Caco-2 (cell line): ENCODE results near the gene SPEG. TPM values are rescaled to one million over a fixed set of nuclear protein-coding genes. Genes with fewer than 3 reads are reported as not detected.

Source experiments
- BruUV-seq: library from RNA; stranded (reverse); fragments of 400-500 nt; replicated peaks from 2 replicates; lab custom pipeline; 2021; lab: Mats Ljungman, UMichigan
- CTCF ChIA-PET: fragments of 300-600 bp; sonication (Branson Sonifier 250); formaldehyde crosslinking; loops from one replicate; lab custom pipeline; 2022; ENCODE audit warnings: antibody characterized with exemption; lab: Charles Lee
- POLR2A ChIA-PET: fragments of 300-600 bp; sonication (Branson Sonifier 250); formaldehyde crosslinking; loops from one replicate; lab custom pipeline; 2022; ENCODE audit warnings: antibody characterized with exemption; lab: Charles Lee
- DNase-seq, 2 experiments: peaks; one replicate each; pipeline versions ENCODE4 v3.0.0 to v3.0.0-alpha.2; 2020 to 2022
- H3K27me3 ChIP-seq: replicated peaks from 2 replicates; pipeline ENCODE4 v1.6.0; 2011; ENCODE audit warnings: low read length; ENCODE audit not compliant: control insufficient read depth, insufficient read depth
- H3K36me3 ChIP-seq: 2 replicates; pipeline ENCODE4 v1.5.1; 2011; ENCODE audit warnings: low read length; ENCODE audit not compliant: control insufficient read depth, insufficient read depth
- H3K4me1 ChIP-seq: fragments of 250-450 bp; sonication (Bioruptor Pico); 2 replicates; pipeline ENCODE4 v1.5.1; 2020; ENCODE audit warnings: mild to moderate bottlenecking
- H3K4me3 ChIP-seq: 2 replicates; pipeline ENCODE4 v1.5.1; 2011; ENCODE audit warnings: low read depth, mild to moderate bottlenecking, control low read depth, low read length
- H3K9me3 ChIP-seq: fragments of 250-450 bp; sonication (Bioruptor Pico); 2 replicates; pipeline ENCODE4 v1.5.1; 2020; ENCODE audit warnings: mild to moderate bottlenecking, moderate library complexity
- H3K27ac Mint-ChIP-seq: one replicate; pipeline ENCODE4 v1.8.0; 2022; ENCODE audit warnings: mixed read lengths; ENCODE audit not compliant: unreplicated experiment
- H3K27me3 Mint-ChIP-seq: one replicate; pipeline ENCODE4 v1.8.0; 2022; ENCODE audit warnings: mixed read lengths; ENCODE audit not compliant: insufficient read depth, unreplicated experiment
- H3K36me3 Mint-ChIP-seq: one replicate; pipeline ENCODE4 v1.8.0; 2022; ENCODE audit warnings: mild to moderate bottlenecking, mixed read lengths; ENCODE audit not compliant: insufficient read depth, unreplicated experiment
- H3K4me1 Mint-ChIP-seq: one replicate; pipeline ENCODE4 v1.8.0; 2022; ENCODE audit warnings: low read depth, mixed read lengths; ENCODE audit not compliant: unreplicated experiment
- H3K4me3 Mint-ChIP-seq: one replicate; pipeline ENCODE4 v1.8.0; 2022; ENCODE audit warnings: mild to moderate bottlenecking, moderate library complexity, mixed read lengths; ENCODE audit not compliant: unreplicated experiment
- H3K9me3 Mint-ChIP-seq: one replicate; pipeline ENCODE4 v1.8.0; 2022; ENCODE audit warnings: mixed read lengths; ENCODE audit not compliant: unreplicated experiment
- CTCF ChIP-seq, 2 experiments: fragments of 200-600 bp in 1 of 2; IDR thresholded peaks; 1 replicate in 1 of 2; 2 replicates in 1 of 2; pipeline versions ENCODE4 v1.5.1 to v1.8.0; 2011 to 2022; ENCODE audit warnings: antibody characterized with exemption in 1 of 2, control low read depth in 1 of 2, inconsistent platforms in 1 of 2, low read depth in 1 of 2, low read length in 1 of 2, mild to moderate bottlenecking in 1 of 2, moderate library complexity in 1 of 2; ENCODE audit not compliant: insufficient read depth in 1 of 2, severe bottlenecking in 1 of 2, unreplicated experiment in 1 of 2
- intact Hi-C: fragments of 100-400 bp; cut with micrococcal nuclease; formaldehyde crosslinking; loops from one replicate; pipeline ENCODE4 v1.10.0; 2022; ENCODE audit not compliant: unreplicated experiment
- total RNA-seq: library from RNA; stranded (reverse); gene quantifications from 2 replicates; pipeline ENCODE4 v1.2.3, GENCODE V29; 2022

SPEG gene
- total RNA-seq, 1 experiment from 2014 or later = 18.6 TPM

GRCh38 chr2:219422952-219423534, 11.6 kb upstream of the SPEG start:
- TF ChIP-seq CTCF (IDR thresholded peaks at IDR 0.05; ENCODE audit: insufficient read depth in 1 of 2, low read depth in 1 of 2, low read length in 1 of 2, severe bottlenecking in 1 of 2, unreplicated experiment in 1 of 2) = no peak
- Mint-ChIP-seq H3K9me3 (no peaks in the 10 kb centered on the region), H3K4me3 (no peak overlapping the region), H3K27me3 (no peaks in the 10 kb centered on the region), H3K27ac (no peak overlapping the region), H3K4me1 (no peaks in the 10 kb centered on the region), H3K36me3 (no peaks in the 10 kb centered on the region)
- POLR2A ChIA-PET = no interaction called here
- Histone ChIP-seq H3K36me3 (no peaks in the 10 kb centered on the region), H3K9me3 (no peaks in the 10 kb centered on the region), H3K27me3 (no peaks in the 10 kb centered on the region), H3K4me1 (no peaks in the 10 kb centered on the region), H3K4me3 (no peak overlapping the region)
- no TSS peak for BruUV-seq
- intact Hi-C loops = no loop called here
- no peak for DNase-seq
- CTCF ChIA-PET = interaction anchor here (1.0 kb wide), 1 partner anchor 107 kb away, joined by 3 read pairs; no protein-coding TSS in a partner anchor

GRCh38 chr2:219423652-219424377, 10.8 kb upstream of the SPEG start:
- CTCF ChIA-PET = interaction anchor here (1.0 kb wide), 1 partner anchor 106 kb away, joined by 3 read pairs; no protein-coding TSS in a partner anchor
- no TSS peak for BruUV-seq
- Histone ChIP-seq H3K36me3 (no peaks in the 10 kb centered on the region), H3K4me1 (0 out of 2 replicates have a peak, but pooled peaks cover 4% of the 10 kb centered on the region), H3K9me3 (no peaks in the 10 kb centered on the region), H3K27me3 (no peaks in the 10 kb centered on the region), H3K4me3 (no peak overlapping the region)
- H3K36me3 Mint-ChIP-seq = no peaks in the 10 kb centered on the region
- TF ChIP-seq CTCF (IDR thresholded peaks at IDR 0.05; ENCODE audit: insufficient read depth in 1 of 2, low read depth in 1 of 2, low read length in 1 of 2, severe bottlenecking in 1 of 2, unreplicated experiment in 1 of 2) = no peak
- intact Hi-C loops = no loop called here
- POLR2A ChIA-PET = no interaction called here
- no peak for DNase-seq
- H3K4me1 Mint-ChIP-seq = no peaks in the 10 kb centered on the region
- H3K27me3 Mint-ChIP-seq = no peaks in the 10 kb centered on the region
- H3K27ac Mint-ChIP-seq = no peak overlapping the region
- no peaks in the 10 kb centered on the region for H3K9me3 Mint-ChIP-seq
- no peak overlapping the region for H3K4me3 Mint-ChIP-seq

DNA sequence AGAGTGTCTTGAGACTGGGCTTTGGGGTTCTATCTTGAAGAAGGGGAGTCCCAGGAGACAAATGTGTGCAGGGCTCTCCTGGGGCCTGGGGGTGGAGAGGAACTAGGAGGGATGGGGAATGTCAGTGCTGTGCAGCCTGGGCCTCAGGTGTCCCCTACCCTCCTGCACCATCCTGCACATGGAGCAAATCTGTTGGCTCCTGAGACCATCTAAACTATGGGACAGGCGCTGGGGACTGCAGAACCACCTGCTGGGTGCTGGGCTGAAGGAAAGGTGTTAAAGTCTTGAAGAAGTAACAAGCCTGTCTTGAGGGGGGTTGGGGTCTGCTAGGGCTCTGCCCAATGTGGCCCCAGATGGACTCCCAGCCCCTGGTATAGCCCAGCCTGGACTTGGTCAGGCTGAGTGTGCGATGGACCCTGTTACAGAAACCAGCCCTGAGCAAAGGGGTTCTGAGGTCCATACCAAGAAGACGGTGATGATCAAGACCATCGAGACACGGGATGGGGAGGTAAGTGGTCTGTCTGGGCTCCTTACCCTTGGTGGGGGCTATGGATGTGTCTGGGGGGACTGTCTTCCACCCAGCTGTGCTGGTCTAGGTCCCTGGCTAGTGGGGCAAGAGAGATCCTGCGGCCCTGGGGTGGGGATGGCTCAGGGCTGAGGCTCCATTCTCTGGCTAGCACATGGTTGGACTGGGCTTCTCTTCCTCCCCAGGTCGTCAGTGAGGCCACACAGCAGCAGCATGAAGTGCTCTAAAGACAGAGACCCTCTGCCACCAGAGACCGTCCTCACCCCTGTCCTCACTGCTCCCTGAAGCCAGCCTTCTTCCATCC, 9.2 kb upstream of the SPEG start:
- H3K4me3 ChIP-seq = no peak overlapping the region
- no peaks in the 10 kb centered on the region for H3K4me1 Mint-ChIP-seq
- H3K36me3 ChIP-seq = no peaks in the 10 kb centered on the region
- BruUV-seq = no TSS peak
- POLR2A ChIA-PET = no interaction called here
- no peak overlapping the region for H3K27ac Mint-ChIP-seq
- no peak for DNase-seq
- TF ChIP-seq CTCF (IDR thresholded peaks at IDR 0.05; ENCODE audit: insufficient read depth in 1 of 2, low read depth in 1 of 2, low read length in 1 of 2, severe bottlenecking in 1 of 2, unreplicated experiment in 1 of 2) = no peak
- intact Hi-C loops = no loop called here
- no peaks in the 10 kb centered on the region for H3K9me3 Mint-ChIP-seq
- no peaks in the 10 kb centered on the region for H3K36me3 Mint-ChIP-seq
- H3K4me3 Mint-ChIP-seq = no peak overlapping the region
- H3K4me1 ChIP-seq = 0 out of 2 replicates have a peak, but pooled peaks cover 4% of the 10 kb centered on the region
- CTCF ChIA-PET = no interaction called here
- no peaks in the 10 kb centered on the region for H3K27me3 ChIP-seq
- H3K9me3 ChIP-seq = no peaks in the 10 kb centered on the region
- H3K27me3 Mint-ChIP-seq = no peaks in the 10 kb centered on the region
